SK-N-SH (cell line): ENCODE measurements around the gene CFAP43. TPM values are rescaled to one million over a fixed set of nuclear protein-coding genes. Genes with fewer than 3 reads are reported as not detected.

Source experiments
- CTCF ChIA-PET: fragments of 300-600, 350-600 bp; formaldehyde crosslinking; extraction: SDS; loops from one replicate; lab custom pipeline; 2021; lab: Yijun Ruan, JAX
- POLR2A ChIA-PET: fragments of 350-600 bp; sonication (Branson Sonifier 250); formaldehyde crosslinking; extraction: SDS; loops from one replicate; lab custom pipeline; 2020; ENCODE audit warnings: antibody characterized with exemption, inconsistent platforms; lab: Yijun Ruan, JAX
- DNase-seq: peaks from one replicate; pipeline ENCODE4 v3.0.0; 2012
- H2AFZ ChIP-seq: fragments of 200-600 bp; sonication (generic); 2 replicates; pipeline ENCODE4 v1.8.1; 2016; ENCODE audit warnings: antibody characterized with exemption, mild to moderate bottlenecking, low read depth
- H3F3A ChIP-seq: fragments of 200-600 bp; sonication (generic); replicated peaks from 2 replicates; pipeline ENCODE3; 2016; ENCODE audit warnings: antibody characterized with exemption, mild to moderate bottlenecking; ENCODE audit not compliant: insufficient read depth
- H3K27ac ChIP-seq, 2 experiments: fragments of 200-500 bp in 1 of 2; fragments of 200-600 bp in 1 of 2; sonication (Bioruptor generic) in 1 of 2; sonication (generic), shearing (Covaris generic) in 1 of 2; 2 replicates each; pipeline versions ENCODE4 v1.5.1 to v1.6.1; 2014 to 2016; ENCODE audit warnings: low read depth in 2 of 2, inconsistent platforms in 1 of 2, low read length in 1 of 2, mild to moderate bottlenecking in 1 of 2, mixed read lengths in 1 of 2
- H3K27me3 ChIP-seq: fragments of 200-600 bp; sonication (generic), shearing (Covaris generic); 2 replicates; pipeline ENCODE4 v1.6.1; 2016; ENCODE audit warnings: mixed run types; ENCODE audit not compliant: insufficient read depth
- H3K36me3 ChIP-seq, 2 experiments: fragments of 200-500 bp in 1 of 2; fragments of 200-600 bp in 1 of 2; sonication (Bioruptor generic) in 1 of 2; sonication (generic) in 1 of 2; replicated peaks in 1 of 2; 2 replicates each; pipeline versions ENCODE3 to v1.5.1; 2014 to 2016; ENCODE audit warnings: low read length in 1 of 2, mild to moderate bottlenecking in 1 of 2; ENCODE audit not compliant: insufficient read depth in 2 of 2, control insufficient read depth in 1 of 2
- H3K4me1 ChIP-seq, 2 experiments: fragments of 200-500 bp in 1 of 2; fragments of 200-600 bp in 1 of 2; sonication (Bioruptor generic) in 1 of 2; sonication (generic), shearing (Covaris generic) in 1 of 2; 2 replicates each; pipeline versions ENCODE4 v1.5.1 to v1.6.1; 2014 to 2016; ENCODE audit warnings: low read depth in 1 of 2, low read length in 1 of 2, mixed run types in 1 of 2; ENCODE audit not compliant: insufficient read depth in 2 of 2, control insufficient read depth in 1 of 2
- H3K4me2 ChIP-seq: fragments of 200-600 bp; sonication (generic), shearing (Covaris generic); 2 replicates; pipeline ENCODE4 v1.6.1; 2017; ENCODE audit warnings: mixed run types
- H3K4me3 ChIP-seq, 2 experiments: fragments of 200-500 bp in 1 of 2; fragments of 200-600 bp in 1 of 2; sonication (Bioruptor generic) in 1 of 2; sonication (generic), shearing (Covaris generic) in 1 of 2; 2 replicates each; pipeline versions ENCODE4 v1.5.1 to v1.8.1; 2014 to 2016; ENCODE audit warnings: low read depth in 2 of 2, inconsistent platforms in 1 of 2, low read length in 1 of 2, mild to moderate bottlenecking in 1 of 2, mixed read lengths in 1 of 2, moderate library complexity in 1 of 2
- H3K79me2 ChIP-seq: fragments of 200-600 bp; sonication (generic); 2 replicates; pipeline ENCODE4 v1.8.1; 2017; ENCODE audit warnings: mild to moderate bottlenecking; ENCODE audit not compliant: insufficient read depth
- H3K9ac ChIP-seq: fragments of 200-600 bp; sonication (generic); 2 replicates; pipeline ENCODE4 v1.6.1; 2017; ENCODE audit warnings: mixed run types
- H3K9me2 ChIP-seq: fragments of 200-600 bp; sonication (generic); 2 replicates; pipeline ENCODE4 v1.6.1; 2017; ENCODE audit warnings: mixed run types
- H3K9me3 ChIP-seq: fragments of 200-600 bp; sonication (generic); 2 replicates; pipeline ENCODE4 v1.6.1; 2017; ENCODE audit warnings: mixed run types, mild to moderate bottlenecking, moderate library complexity
- H4K20me1 ChIP-seq: fragments of 200-600 bp; sonication (generic); 2 replicates; pipeline ENCODE4 v1.6.1; 2017; ENCODE audit warnings: mild to moderate bottlenecking, mixed run types; ENCODE audit not compliant: insufficient read depth
- EZH2phosphoT487 ChIP-seq: fragments of 200-600 bp; sonication (generic); IDR thresholded peaks from 2 replicates; pipeline ENCODE4 v1.6.1; 2017; ENCODE audit warnings: low read depth, mixed run types, mild to moderate bottlenecking, antibody characterized with exemption, moderate library complexity, borderline replicate concordance
- NFIC ChIP-seq: IDR thresholded peaks from 2 replicates; pipeline ENCODE4 v1.4.0; 2012; ENCODE audit warnings: borderline replicate concordance
- POLR2AphosphoS5 ChIP-seq: IDR thresholded peaks from 2 replicates; pipeline ENCODE4 v1.6.1; 2012; ENCODE audit warnings: low read depth, low read length
- REST ChIP-seq: IDR thresholded peaks from 2 replicates; pipeline ENCODE4 v1.6.1; 2012; ENCODE audit warnings: mild to moderate bottlenecking, low read depth, low read length, moderate library complexity
- RXRA ChIP-seq: IDR thresholded peaks from 2 replicates; pipeline ENCODE4 v1.4.0; 2012; ENCODE audit warnings: low read depth, mild to moderate bottlenecking, borderline replicate concordance
- TAF1 ChIP-seq: IDR thresholded peaks from 2 replicates; pipeline ENCODE4 v1.6.1; 2012; ENCODE audit warnings: low read depth, mild to moderate bottlenecking, low read length, moderate library complexity, borderline replicate concordance
- TCF12 ChIP-seq: IDR thresholded peaks from 2 replicates; pipeline ENCODE4 v1.4.0; 2012
- YY1 ChIP-seq: IDR thresholded peaks from 2 replicates; pipeline ENCODE4 v1.4.0; 2012; ENCODE audit warnings: low read depth, mild to moderate bottlenecking
- WGBS: methylation state at CpG from one replicate; pipeline ENCODE4 v1.1.6; 2017; ENCODE audit warnings: low lambda C conversion rate; 5-methylcytosine and 5-hydroxymethylcytosine counted together
- polyA plus RNA-seq, 3 experiments: library from polyadenylated mRNA; depleted of rRNA; stranded (reverse); fragments of >200 nt; gene quantifications; 2 replicates each; pipeline ENCODE4 v1.2.3, GENCODE V29; 2012

The CFAP43 gene
- polyA plus RNA-seq, 1 of the 3 experiments (the other 2 are of a cell fraction): 0.35 TPM

GRCh38 chr10:104257235-104257634, 25.1 kb upstream of the CFAP43 start:
- peak overlapping the region; percentile 83 for H3K4me2 ChIP-seq
- no peak for DNase-seq
- CTCF ChIA-PET: interaction anchor here (0.9 to 4.9 kb wide), 4 partner anchors 10 to 117 kb away, joined by 3 to 28 read pairs (median 9); no protein-coding TSS in a partner anchor
- H4K20me1 ChIP-seq: peaks cover 17% of the 10 kb centered on the region
- H3F3A ChIP-seq: peaks cover 50% of the 10 kb centered on the region
- TF ChIP-seq YY1: no peak
- no peak for TF ChIP-seq RXRA
- H3K9me3 ChIP-seq: no peaks in the 10 kb centered on the region
- peaks cover 14 to 39% of the 10 kb centered on the region in 2 experiments for H3K4me1 ChIP-seq
- H3K27ac ChIP-seq: peak overlapping the region in 1 of 2 experiments; percentile 93; a peak in 1 of 4 replicates
- no peaks in the 10 kb centered on the region for H3K27me3 ChIP-seq
- no peak overlapping the region for H3K9ac ChIP-seq
- peaks cover 46 to 49% of the 10 kb centered on the region in 2 experiments for H3K36me3 ChIP-seq
- no peak overlapping the region; a peak in 1 of 4 replicates for H3K4me3 ChIP-seq
- no peak overlapping the region for H2AFZ ChIP-seq
- H3K9me2 ChIP-seq: no peaks in the 10 kb centered on the region
- peaks cover 70% of the 10 kb centered on the region for H3K79me2 ChIP-seq
- 90% methylated on average over 5 of the region's 5 CpGs for WGBS
- POLR2A ChIA-PET: interaction anchor here (0.6 to 1.3 kb wide), 2 partner anchors 12 to 28 kb away, joined by 3 to 4 read pairs; partner anchors contain the start of gene GSTO2

DNA sequence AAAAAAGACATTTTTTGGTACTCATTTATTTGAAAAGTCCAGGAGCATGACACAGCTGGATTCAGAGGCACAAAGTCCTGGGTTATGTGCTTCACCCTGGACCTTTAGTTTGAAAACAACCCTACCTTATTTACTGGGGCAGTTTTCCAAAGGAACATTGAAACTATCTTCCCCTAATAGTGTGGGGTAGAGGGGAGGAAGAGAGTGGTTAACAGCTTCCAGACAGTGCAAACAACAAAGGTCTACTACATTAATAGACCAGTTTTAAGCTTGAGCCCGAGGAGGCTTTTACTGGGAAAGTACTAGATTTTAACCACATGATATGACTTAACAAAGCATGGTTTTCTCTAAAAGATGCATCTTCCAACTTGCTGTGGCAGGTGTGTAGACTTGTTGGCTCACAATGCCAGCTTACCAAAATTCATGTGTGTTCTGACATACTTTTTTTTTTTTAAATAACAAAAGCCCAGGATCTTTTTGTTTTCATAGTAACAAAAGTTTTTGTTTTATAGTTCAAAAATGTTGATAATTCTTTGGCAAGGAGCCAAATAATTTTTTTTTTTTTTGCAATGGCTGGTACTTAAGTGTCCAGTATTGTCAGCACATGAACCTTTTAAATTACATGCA, 24.3 kb upstream of the CFAP43 start:
- DNase-seq: peak; percentile 23

DNA sequence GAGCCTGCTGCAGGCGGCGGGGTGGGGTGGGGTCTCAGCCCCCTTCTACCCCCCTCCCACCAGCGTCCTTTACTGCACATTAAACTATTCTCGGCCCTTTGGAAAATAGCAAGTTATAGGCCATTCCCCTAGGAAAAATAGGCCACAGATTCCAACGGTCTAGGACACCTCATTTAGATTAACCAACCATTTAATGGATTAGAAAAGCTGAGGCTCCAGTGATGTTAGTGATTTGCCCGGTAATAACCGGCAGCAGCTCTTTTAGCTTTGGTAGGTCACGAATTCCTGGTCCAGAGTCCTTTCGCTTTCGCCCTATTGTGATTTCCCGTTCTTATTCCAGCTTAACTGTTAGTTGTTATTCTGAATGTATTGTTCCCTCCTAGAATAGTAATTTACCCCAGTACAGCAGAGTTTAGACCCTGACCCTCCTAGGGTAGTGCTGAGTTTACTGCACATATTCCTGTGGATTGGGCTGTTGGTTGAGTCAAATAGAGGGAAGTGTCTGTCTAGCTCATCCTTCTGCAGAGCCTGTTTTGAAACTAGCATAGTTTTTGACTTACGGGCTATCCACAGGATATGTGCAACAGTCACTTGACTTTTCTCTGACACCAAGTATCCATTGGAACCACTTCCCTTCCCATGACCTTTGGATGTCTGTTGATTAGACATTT, 23.3 kb upstream of the CFAP43 start:
- no peaks in the 10 kb centered on the region for H3K9me3 ChIP-seq
- H2AFZ ChIP-seq: 0 out of 2 replicates have a peak overlapping the region, but pooled peaks have one; percentile 96
- H3K36me3 ChIP-seq: peaks cover 30 to 37% of the 10 kb centered on the region in 2 experiments
- 5% methylated on average over 12 of the region's 12 CpGs for WGBS
- peaks cover 41% of the 10 kb centered on the region for H3F3A ChIP-seq
- H3K4me1 ChIP-seq: peaks cover 11 to 28% of the 10 kb centered on the region in 2 experiments
- H3K4me2 ChIP-seq: peak overlapping the region; percentile 83
- CTCF ChIA-PET: interaction anchor here (0.9 to 4.9 kb wide), 7 partner anchors 8 to 134 kb away, joined by 3 to 28 read pairs (median 6); partner anchors contain the start of gene SFR1
- H3K27ac ChIP-seq: peak overlapping the region; percentile 89 to 93
- H3K4me3 ChIP-seq: peak overlapping the region; percentile 87 to 90
- peak; percentile 41 for DNase-seq
- peak; percentile 18; the same call in 1 of the 2 replicates for TF ChIP-seq POLR2AphosphoS5
- TF ChIP-seq TCF12: no peak
- TF ChIP-seq TAF1: peak; percentile 31; the same call in 1 of the 2 replicates
- TF ChIP-seq REST: no peak
- H3K79me2 ChIP-seq: peaks cover 57% of the 10 kb centered on the region
- no peaks in the 10 kb centered on the region for H3K27me3 ChIP-seq
- POLR2A ChIA-PET: interaction anchor here (1.3 to 1.8 kb wide), 3 partner anchors 14 to 22 kb away, joined by 3 to 10 read pairs (median 4); partner anchors contain the start of gene GSTO2
- H3K9me2 ChIP-seq: no peaks in the 10 kb centered on the region
- H4K20me1 ChIP-seq: peaks cover 16% of the 10 kb centered on the region
- H3K9ac ChIP-seq: peak overlapping the region; percentile 95

More for the DNA sequence above, 24.3 kb upstream of the CFAP43 start:
- H3K4me1 ChIP-seq: peaks cover 14 to 34% of the 10 kb centered on the region in 2 experiments
- no peaks in the 10 kb centered on the region for H3K9me2 ChIP-seq
- no peak for TF ChIP-seq EZH2phosphoT487
- peak; percentile 78; the same call in 1 of the 2 replicates for TF ChIP-seq NFIC
- ChIA-PET POLR2A (interaction anchor here (0.6 to 1.3 kb wide), 2 partner anchors 23 to 29 kb away, joined by 3 read pairs; no protein-coding TSS in a partner anchor), CTCF (interaction anchor here (0.7 to 4.9 kb wide), 4 partner anchors 11 to 461 kb away, joined by 3 to 28 read pairs (median 6); no protein-coding TSS in a partner anchor)
- no peaks in the 10 kb centered on the region for H3K27me3 ChIP-seq
- H3K9ac ChIP-seq: peak overlapping the region; percentile 95
- peak overlapping the region; percentile 89 to 93 for H3K27ac ChIP-seq
- peaks cover 49% of the 10 kb centered on the region for H3F3A ChIP-seq
- peak overlapping the region; percentile 83 for H3K4me2 ChIP-seq
- H3K79me2 ChIP-seq: peaks cover 63% of the 10 kb centered on the region
- H3K9me3 ChIP-seq: no peaks in the 10 kb centered on the region
- 8% methylated on average over 1 of the region's 1 CpG for WGBS
- H3K4me3 ChIP-seq: peak overlapping the region; percentile 87 to 90; a peak in 3 of 4 replicates
- no peak overlapping the region for H2AFZ ChIP-seq
- H4K20me1 ChIP-seq: peaks cover 17% of the 10 kb centered on the region
- peaks cover 40 to 41% of the 10 kb centered on the region in 2 experiments for H3K36me3 ChIP-seq
